DOHH2 (cell line): ENCODE measurements around the gene ADCY6.

Source experiments
- H3F3A ChIP-seq: fragments of 200-600 bp; sonication (generic), shearing (Covaris generic); 2 replicates; pipeline ENCODE4 v1.6.0; 2016; ENCODE audit warnings: antibody characterized with exemption, mild to moderate bottlenecking; ENCODE audit not compliant: control insufficient read depth, insufficient read depth
- H3K27ac ChIP-seq: fragments of 200-600 bp; sonication (generic); 2 replicates; pipeline ENCODE4 v1.5.1; 2014; ENCODE audit warnings: low read depth, mild to moderate bottlenecking, low read length, moderate library complexity
- H3K27me3 ChIP-seq: fragments of 200-600 bp; sonication (generic); 2 replicates; pipeline ENCODE4 v1.6.1; 2014; ENCODE audit warnings: mild to moderate bottlenecking, low read length, mixed read lengths; ENCODE audit not compliant: control insufficient read depth
- H3K36me3 ChIP-seq: fragments of 200-600 bp; sonication (generic); 2 replicates; pipeline ENCODE4 v1.6.1; 2014; ENCODE audit warnings: mild to moderate bottlenecking, low read length, moderate library complexity, mixed read lengths; ENCODE audit not compliant: control insufficient read depth
- H3K4me1 ChIP-seq: fragments of 200-600 bp; sonication (generic); 2 replicates; pipeline ENCODE4 v1.6.1; 2014; ENCODE audit warnings: mild to moderate bottlenecking, low read length, mixed read lengths; ENCODE audit not compliant: control insufficient read depth
- H3K4me2 ChIP-seq: fragments of 200-600 bp; sonication (generic); 2 replicates; pipeline ENCODE4 v1.6.0; 2014; ENCODE audit warnings: mild to moderate bottlenecking, low read length, moderate library complexity
- H3K4me3 ChIP-seq: fragments of 200-600 bp; sonication (generic); 2 replicates; pipeline ENCODE4 v1.5.1; 2014; ENCODE audit warnings: mild to moderate bottlenecking, low read length, mixed read lengths
- H3K79me2 ChIP-seq: fragments of 200-600 bp; sonication (generic); 2 replicates; pipeline ENCODE4 v1.6.1; 2014; ENCODE audit warnings: mild to moderate bottlenecking, low read length, mixed read lengths; ENCODE audit not compliant: control insufficient read depth
- H3K9me2 ChIP-seq: fragments of 200-600 bp; sonication (generic); replicated peaks from 2 replicates; pipeline ENCODE4 v1.6.1; 2014; ENCODE audit warnings: mild to moderate bottlenecking, low read length, mixed read lengths; ENCODE audit not compliant: control insufficient read depth
- H3K9me3 ChIP-seq: fragments of 200-600 bp; sonication (generic); 2 replicates; pipeline ENCODE4 v1.6.1; 2014; ENCODE audit warnings: antibody characterized with exemption, low read length, mixed read lengths; ENCODE audit not compliant: control insufficient read depth, insufficient read depth
- H4K20me1 ChIP-seq: fragments of 200-600 bp; sonication (generic); 2 replicates; pipeline ENCODE4 v1.6.0; 2014; ENCODE audit warnings: low read depth, mild to moderate bottlenecking, antibody characterized with exemption, low read length, moderate library complexity; ENCODE audit not compliant: control insufficient read depth, insufficient read depth
- EZH2phosphoT487 ChIP-seq: fragments of 200-600 bp; sonication (generic); IDR thresholded peaks from 2 replicates; pipeline ENCODE4 v1.6.1; 2017; ENCODE audit warnings: borderline replicate concordance, mild to moderate bottlenecking, antibody characterized with exemption, low read length, moderate library complexity, mixed read lengths
- TF ChIP-seq, protein P1 (sequence below): fragments of 200-600 bp; sonication (generic); IDR thresholded peaks from one replicate; pipeline ENCODE4 v1.5.1; 2014; ENCODE audit warnings: antibody characterized with exemption, mild to moderate bottlenecking, low read depth, low read length; ENCODE audit not compliant: poor library complexity, severe bottlenecking

The ADCY6 gene

DNA sequence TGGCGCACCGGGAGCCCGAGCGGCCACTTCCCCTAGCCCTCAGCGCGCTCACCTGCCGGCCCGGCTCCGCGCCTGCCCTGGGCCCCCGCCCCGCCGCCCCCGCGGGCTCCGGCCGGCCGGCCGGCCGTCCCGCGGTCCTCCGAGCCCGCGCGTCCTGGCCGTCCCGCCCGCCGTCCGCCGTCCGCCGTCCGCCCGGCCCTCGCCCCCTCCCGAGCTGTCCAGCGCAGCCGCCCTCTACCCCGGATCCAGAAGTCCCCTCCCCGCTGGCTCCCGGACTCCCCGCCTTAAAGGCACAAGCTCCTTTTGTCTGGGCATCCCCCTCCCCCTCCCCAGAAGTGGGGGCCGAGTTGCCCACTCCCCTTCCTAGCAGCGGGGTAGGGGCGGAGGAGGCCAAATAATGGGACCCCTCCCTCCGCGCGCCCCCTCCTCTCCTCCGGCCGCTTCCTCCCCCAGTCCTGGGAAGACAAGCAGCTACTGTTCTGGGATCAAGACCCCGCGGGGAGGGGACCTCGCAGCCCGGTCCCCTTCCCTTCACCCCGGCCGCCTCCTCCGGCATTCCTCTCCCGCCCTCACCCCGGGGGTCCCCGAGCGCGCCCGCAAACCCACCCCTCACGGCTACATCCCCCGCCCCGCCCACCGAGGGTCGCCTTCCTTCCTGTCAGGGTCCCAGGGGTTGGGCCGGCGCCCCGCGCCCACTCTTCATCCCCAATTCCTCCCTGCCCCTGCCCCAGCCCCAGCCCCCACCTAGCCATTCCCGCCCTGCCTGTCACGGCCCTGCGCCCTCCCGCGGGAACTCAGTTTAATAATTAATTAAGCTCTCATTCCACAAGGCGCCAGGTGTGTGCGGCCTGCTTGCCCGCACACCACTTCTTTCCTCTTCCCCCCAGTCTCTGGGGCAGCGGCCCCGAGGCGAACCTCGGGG is at the start of gene ADCY6:
ADCY6 (minus strand) TSS at position 236 of the 922 bp plus-strand sequence. CDS start 5,655 bp downstream, outside the sequence.
- Histone ChIP-seq H3K4me3 (no peak within 1 kb of the TSS), H3K27ac (no peak within 1 kb of the TSS)
- TF ChIP-seq, protein P1, sequence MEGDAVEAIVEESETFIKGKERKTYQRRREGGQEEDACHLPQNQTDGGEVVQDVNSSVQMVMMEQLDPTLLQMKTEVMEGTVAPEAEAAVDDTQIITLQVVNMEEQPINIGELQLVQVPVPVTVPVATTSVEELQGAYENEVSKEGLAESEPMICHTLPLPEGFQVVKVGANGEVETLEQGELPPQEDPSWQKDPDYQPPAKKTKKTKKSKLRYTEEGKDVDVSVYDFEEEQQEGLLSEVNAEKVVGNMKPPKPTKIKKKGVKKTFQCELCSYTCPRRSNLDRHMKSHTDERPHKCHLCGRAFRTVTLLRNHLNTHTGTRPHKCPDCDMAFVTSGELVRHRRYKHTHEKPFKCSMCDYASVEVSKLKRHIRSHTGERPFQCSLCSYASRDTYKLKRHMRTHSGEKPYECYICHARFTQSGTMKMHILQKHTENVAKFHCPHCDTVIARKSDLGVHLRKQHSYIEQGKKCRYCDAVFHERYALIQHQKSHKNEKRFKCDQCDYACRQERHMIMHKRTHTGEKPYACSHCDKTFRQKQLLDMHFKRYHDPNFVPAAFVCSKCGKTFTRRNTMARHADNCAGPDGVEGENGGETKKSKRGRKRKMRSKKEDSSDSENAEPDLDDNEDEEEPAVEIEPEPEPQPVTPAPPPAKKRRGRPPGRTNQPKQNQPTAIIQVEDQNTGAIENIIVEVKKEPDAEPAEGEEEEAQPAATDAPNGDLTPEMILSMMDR: no peak
- no peak for TF ChIP-seq EZH2phosphoT487

DNA sequence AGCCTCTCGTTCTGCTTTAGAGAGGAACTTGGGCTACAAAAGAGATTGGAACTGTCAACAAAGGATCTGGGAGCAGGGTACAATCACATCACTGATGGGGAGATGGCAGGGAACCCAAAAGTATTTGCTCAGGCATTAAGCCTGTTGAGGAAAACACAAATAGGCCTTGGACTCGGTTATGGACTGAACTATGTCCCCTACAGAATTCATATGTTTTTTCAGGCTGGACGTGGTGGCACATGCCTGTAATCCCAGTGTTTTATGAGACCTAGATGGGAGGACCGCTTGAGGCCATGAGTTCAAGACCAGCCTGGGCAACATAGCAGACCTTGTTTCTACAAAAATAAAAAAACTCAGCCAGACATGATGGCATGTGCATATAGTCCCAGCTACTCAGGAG is 49.2 kb upstream of the ADCY6 start:
- H3K36me3 ChIP-seq: peaks cover 66% of the 10 kb centered on the region

More for the DNA sequence above, at the start of gene ADCY6:
- Histone ChIP-seq H3K4me2 (no peak within 1 kb of the TSS), H3K36me3 (no peaks in the 10 kb centered on the region), H4K20me1 (no peaks in the 10 kb centered on the region), H3K9me2 (no peaks in the 10 kb centered on the region), H3K79me2 (no peaks in the 10 kb centered on the region), H3K9me3 (no peaks in the 10 kb centered on the region), H3K27me3 (peaks cover 33% of the 10 kb centered on the region), H3K4me1 (no peaks in the 10 kb centered on the region), H3F3A (no peaks in the 10 kb centered on the region)

DNA sequence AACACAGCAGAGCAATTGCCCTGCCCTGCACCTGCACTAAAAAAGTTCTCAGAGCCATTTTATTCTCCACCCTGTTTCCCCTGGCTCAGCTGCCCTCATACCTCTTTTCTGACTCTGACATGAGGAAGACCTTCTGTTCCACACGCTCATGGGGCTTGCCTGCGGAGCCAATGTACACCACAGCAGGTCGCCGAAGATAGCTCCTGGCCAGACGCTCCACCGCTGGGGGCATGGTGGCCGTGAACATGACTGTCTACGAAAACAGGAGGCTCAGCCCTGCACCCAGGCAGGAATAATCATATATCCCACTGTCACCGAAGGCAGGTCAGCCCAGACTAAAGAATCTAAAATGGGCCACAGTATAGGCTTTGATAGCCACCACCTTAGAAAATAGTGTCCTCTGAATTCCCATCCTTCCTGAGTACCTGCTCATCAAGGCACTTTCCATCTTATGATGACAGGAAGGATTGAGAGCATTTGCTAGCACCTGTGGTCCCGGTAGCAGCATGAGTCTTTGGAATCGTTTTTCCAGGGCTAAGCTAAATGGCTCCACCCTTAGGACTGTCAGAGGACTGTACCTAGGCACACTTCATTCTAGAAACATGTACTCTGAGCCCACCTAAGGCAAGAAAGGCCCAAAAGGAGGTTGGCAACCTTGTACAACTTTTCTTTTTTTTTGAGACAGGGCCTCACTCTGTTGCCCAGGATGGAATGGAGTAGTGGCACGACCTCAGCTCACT is 43.6 kb upstream of the ADCY6 start:
- no peaks in the 10 kb centered on the region; the same call in 1 of the 2 replicates for H4K20me1 ChIP-seq

More for the DNA sequence above, 49.2 kb upstream of the ADCY6 start:
- no peaks in the 10 kb centered on the region; the same call in 1 of the 2 replicates for H4K20me1 ChIP-seq
- no peaks in the 10 kb centered on the region for H3F3A ChIP-seq
- no peaks in the 10 kb centered on the region for H3K79me2 ChIP-seq
- H3K27me3 ChIP-seq: no peaks in the 10 kb centered on the region
- H3K4me3 ChIP-seq: no peak overlapping the region
- no peaks in the 10 kb centered on the region for H3K9me3 ChIP-seq
- H3K9me2 ChIP-seq: no peaks in the 10 kb centered on the region
- TF ChIP-seq, protein P1: no peak
- no peak for TF ChIP-seq EZH2phosphoT487
- no peaks in the 10 kb centered on the region for H3K4me1 ChIP-seq
- no peak overlapping the region for H3K27ac ChIP-seq
- no peak overlapping the region for H3K4me2 ChIP-seq

More for the DNA sequence above, 43.6 kb upstream of the ADCY6 start:
- no peaks in the 10 kb centered on the region for H3K4me1 ChIP-seq
- no peaks in the 10 kb centered on the region for H3K27me3 ChIP-seq
- H3K79me2 ChIP-seq: no peaks in the 10 kb centered on the region
- no peaks in the 10 kb centered on the region for H3K9me3 ChIP-seq
- H3K36me3 ChIP-seq: peaks cover 88% of the 10 kb centered on the region
- no peak overlapping the region for H3K4me3 ChIP-seq
- H3K9me2 ChIP-seq: no peaks in the 10 kb centered on the region
- no peaks in the 10 kb centered on the region for H3F3A ChIP-seq
- H3K27ac ChIP-seq: no peak overlapping the region
- TF ChIP-seq, protein P1: no peak
- no peak for TF ChIP-seq EZH2phosphoT487
- H3K4me2 ChIP-seq: no peak overlapping the region
